NCI-H774 (cell line): ENCODE results near the gene NAV3.

Experiments
- DNase-seq: peaks from one replicate; lab custom pipeline; 2025; lab: John Stamatoyannopoulos, UW

The NAV3 gene

GRCh38 chr12:77993658-77994057 lies 163.0 kb downstream of the NAV3 start:
- no peak for DNase-seq

- no peak for DNase-seq
Observed at GRCh38 chr12:77995436-77996167, 164.9 kb downstream of the NAV3 start.

GRCh38 chr12:77996670-77997069 lies 166.0 kb downstream of the NAV3 start:
- no peak for DNase-seq

- DNase-seq, result no peak
Observed at GRCh38 chr12:77998236-77998786, 167.6 kb downstream of the NAV3 start.

GRCh38 chr12:77999074-77999715 lies 168.5 kb downstream of the NAV3 start:
- no peak for DNase-seq

- DNase-seq, result peak; percentile 15
Observed at GRCh38 chr12:78002878-78003277, 172.2 kb downstream of the NAV3 start.

GRCh38 chr12:78004249-78005093 lies 173.8 kb downstream of the NAV3 start:
- no peak for DNase-seq

- no peak for DNase-seq
Observed at GRCh38 chr12:78005094-78005492, 174.4 kb downstream of the NAV3 start.

GRCh38 chr12:78007173-78007572 lies 176.5 kb downstream of the NAV3 start:
- DNase-seq, result no peak

GRCh38 chr12:78009031-78009430 lies 178.3 kb downstream of the NAV3 start:
- no peak for DNase-seq

- no peak for DNase-seq
Observed at GRCh38 chr12:78018171-78018910, 187.6 kb downstream of the NAV3 start.

- DNase-seq, result no peak
Observed at GRCh38 chr12:78018939-78019338, 188.2 kb downstream of the NAV3 start.

GRCh38 chr12:78028426-78028825 lies 197.7 kb downstream of the NAV3 start:
- DNase-seq, result no peak

GRCh38 chr12:78034025-78034424 lies 203.3 kb downstream of the NAV3 start:
- no peak for DNase-seq

GRCh38 chr12:78035901-78036606 lies 205.4 kb downstream of the NAV3 start:
- DNase-seq, result peak; percentile 81

- DNase-seq, result no peak
Observed at GRCh38 chr12:78036874-78037273, 206.2 kb downstream of the NAV3 start.

- DNase-seq, result peak; percentile 18
Observed at GRCh38 chr12:78037707-78038106, 207.0 kb downstream of the NAV3 start.

- DNase-seq, result no peak
Observed at GRCh38 chr12:78038541-78038940, 207.8 kb downstream of the NAV3 start.

- no peak for DNase-seq
Observed at GRCh38 chr12:78038986-78039385, 208.3 kb downstream of the NAV3 start.

- no peak for DNase-seq
Observed at GRCh38 chr12:78040111-78040510, 209.4 kb downstream of the NAV3 start.

GRCh38 chr12:78050790-78051189 lies 220.1 kb downstream of the NAV3 start:
- DNase-seq, result no peak
